Neural cell (in vitro differentiated cells): Measurements from ENCODE around the gene SLC12A5.

Source experiments
- CTCF ChIP-seq: fragments of 450-650 bp; IDR thresholded peaks from 2 replicates; pipeline ENCODE4 v1.5.1; 2014; ENCODE audit warnings: antibody characterized with exemption, mild to moderate bottlenecking, moderate library complexity; ENCODE audit not compliant: poor library complexity, severe bottlenecking
- EP300 ChIP-seq: fragments of 450-650 bp; conservative IDR thresholded peaks from 2 replicates; pipeline ENCODE4 v1.6.1; 2014; ENCODE audit warnings: antibody characterized with exemption, mild to moderate bottlenecking, moderate library complexity; ENCODE audit not compliant: poor library complexity, severe bottlenecking
- POLR2AphosphoS5 ChIP-seq: IDR thresholded peaks from 2 replicates; pipeline ENCODE4 v1.6.1; 2012
- RAD21 ChIP-seq: fragments of 450-650 bp; conservative IDR thresholded peaks from 2 replicates; pipeline ENCODE4 v1.6.1; 2014; ENCODE audit warnings: antibody characterized with exemption, mild to moderate bottlenecking, moderate library complexity
- REST ChIP-seq: IDR thresholded peaks from 2 replicates; pipeline ENCODE4 v1.6.1; 2012; ENCODE audit warnings: borderline replicate concordance

GRCh38 chr20:46065691-46066090 is 36.7 kb downstream of the SLC12A5 start:
- TF ChIP-seq REST: no peak
- TF ChIP-seq POLR2AphosphoS5: no peak
- TF ChIP-seq RAD21: no peak
- TF ChIP-seq CTCF: no peak
- no peak for TF ChIP-seq EP300
